Panc1 (cell line): ENCODE data around the gene C1QTNF4. TPM values are rescaled to one million over a fixed set of nuclear protein-coding genes. Genes with fewer than 3 reads are reported as not detected.

Source experiments
- ATAC-seq: fragments of 200-7000 bp; cut with Tn5 transposase; 2 replicates; pipeline ENCODE4 v1.9.1; 2020; ENCODE audit warnings: mild to moderate bottlenecking, moderate library complexity
- BruUV-seq: library from RNA; stranded (reverse); fragments of 400-500 nt; replicated peaks from 2 replicates; lab custom pipeline; 2021; lab: Mats Ljungman, UMichigan
- CTCF ChIA-PET: fragments of 300-600 bp; sonication (Branson Sonifier 250); formaldehyde crosslinking; loops from one replicate; lab custom pipeline; 2022; ENCODE audit warnings: antibody characterized with exemption; lab: Charles Lee
- POLR2A ChIA-PET: fragments of 300-600 bp; sonication (Branson Sonifier 250); formaldehyde crosslinking; loops from one replicate; lab custom pipeline; 2022; ENCODE audit warnings: antibody characterized with exemption; lab: Charles Lee
- DNase-seq: peaks from one replicate; pipeline ENCODE4 v3.0.0-alpha.2; 2010; ENCODE audit warnings: low read depth, low spot score
- H3K27ac ChIP-seq: 2 replicates; pipeline ENCODE4 v1.5.1; 2011; ENCODE audit warnings: mild to moderate bottlenecking, low read length, inconsistent platforms
- H3K27me3 ChIP-seq: fragments of 200-500 bp; sonication (Bioruptor generic); 2 replicates; pipeline ENCODE4 v1.6.0; 2014; ENCODE audit warnings: low read length, inconsistent platforms; ENCODE audit not compliant: control insufficient read depth, insufficient read depth
- H3K36me3 ChIP-seq: fragments of 200-500 bp; sonication (Bioruptor generic); 2 replicates; pipeline ENCODE4 v1.5.1; 2014; ENCODE audit warnings: inconsistent platforms, mild to moderate bottlenecking, low read length, moderate library complexity; ENCODE audit not compliant: control insufficient read depth, insufficient read depth
- H3K4me1 ChIP-seq: 2 replicates; pipeline ENCODE4 v1.5.1; 2011; ENCODE audit warnings: inconsistent platforms, mild to moderate bottlenecking, low read length, moderate library complexity; ENCODE audit not compliant: control insufficient read depth, insufficient read depth
- H3K4me3 ChIP-seq, 2 experiments: 2 replicates each; pipeline ENCODE4 v1.5.1; 2011 to 2012; ENCODE audit warnings: low read depth in 2 of 2, low read length in 2 of 2, mild to moderate bottlenecking in 2 of 2, inconsistent platforms in 1 of 2, moderate library complexity in 1 of 2
- H3K9me3 ChIP-seq: fragments of 200-500 bp; sonication (Bioruptor generic); 2 replicates; pipeline ENCODE4 v1.5.1; 2014; ENCODE audit warnings: low read depth, mild to moderate bottlenecking, inconsistent platforms, low read length, moderate library complexity; ENCODE audit not compliant: control insufficient read depth, insufficient read depth
- CTCF ChIP-seq: fragments of 450-650 bp; IDR thresholded peaks from 2 replicates; pipeline ENCODE4 v1.5.1; 2017; ENCODE audit warnings: mild to moderate bottlenecking
- POLR2AphosphoS5 ChIP-seq: IDR thresholded peaks from 2 replicates; pipeline ENCODE4 v1.6.1; 2012; ENCODE audit warnings: mild to moderate bottlenecking, low read depth, low read length, moderate library complexity
- REST ChIP-seq, 2 experiments: IDR thresholded peaks; 2 replicates each; pipeline ENCODE4 v1.6.1; 2011 to 2012; ENCODE audit warnings: low read depth in 2 of 2, control low read depth in 1 of 2, low read length in 1 of 2, mild to moderate bottlenecking in 1 of 2, moderate library complexity in 1 of 2; ENCODE audit not compliant: insufficient read depth in 1 of 2
- SIN3A ChIP-seq: IDR thresholded peaks from 2 replicates; pipeline ENCODE4 v1.6.1; 2012; ENCODE audit warnings: low read depth, mild to moderate bottlenecking, low read length, moderate library complexity, borderline replicate concordance; ENCODE audit not compliant: insufficient read depth
- TCF7L2 ChIP-seq: IDR thresholded peaks from 2 replicates; pipeline ENCODE4 v1.6.1; 2011; ENCODE audit warnings: mild to moderate bottlenecking, low read depth, low read length, inconsistent platforms
- in situ Hi-C: cut with HindIII; loops from 2 replicates; pipeline ENCODE4 v1.10.0; 2016; ENCODE audit warnings: low sequenced_read_pairs, low pct_unique_long_range_greater_than_20kb
- intact Hi-C: fragments of 100-400 bp; cut with micrococcal nuclease; formaldehyde crosslinking; loops from one replicate; pipeline ENCODE4 v1.10.0; 2022; ENCODE audit not compliant: unreplicated experiment
- total RNA-seq: library from RNA; stranded (reverse); gene quantifications from one replicate; pipeline ENCODE4 v1.2.1, GENCODE V29; 2021; ENCODE audit not compliant: unreplicated experiment

C1QTNF4 gene
- total RNA-seq, 1 experiment from 2014 or later, result not detected

- DNase-seq, result no peak
- in situ Hi-C loops, result no loop called here
- Histone ChIP-seq H3K36me3 (peaks cover 15% of the 10 kb centered on the region), H3K9me3 (no peaks in the 10 kb centered on the region), H3K4me1 (peaks cover 19% of the 10 kb centered on the region), H3K27ac (peak overlapping the region; percentile 90), H3K27me3 (no peaks in the 10 kb centered on the region), H3K4me3 (peak overlapping the region; percentile 74 to 97)
- intact Hi-C loops, result no loop called here
- POLR2A ChIA-PET, result no interaction called here
- ATAC-seq, result peak; percentile 70
- no TSS peak for BruUV-seq
- TF ChIP-seq POLR2AphosphoS5, result no peak
- TF ChIP-seq TCF7L2, result no peak
- TF ChIP-seq CTCF, result no peak; the same call in 1 of the 2 replicates
- no peak; a peak in 1 of 4 replicates for TF ChIP-seq REST (IDR thresholded peaks at IDR 0.05; ENCODE audit: insufficient read depth in 1 of 2, low read depth in 2 of 2, low read length in 1 of 2)
- TF ChIP-seq SIN3A, result no peak
- CTCF ChIA-PET, result interaction anchor here (0.6 to 0.7 kb wide), 4 partner anchors 44 to 590 kb away, joined by 3 read pairs; no protein-coding TSS in a partner anchor
Observed at GRCh38 chr11:47553406-47553743, 40.8 kb downstream of the C1QTNF4 start.

GRCh38 chr11:47552566-47553405 lies 41.4 kb downstream of the C1QTNF4 start, which contains the start of gene CELF1:
TSS of gene CELF1 (minus strand) at chr11:47553132. CDS start at chr11:47499523, 53,609 bp downstream.
- H3K27me3 ChIP-seq, result no peaks in the 10 kb centered on the region
- H3K4me1 ChIP-seq, result peaks cover 19% of the 10 kb centered on the region
- peaks cover 15% of the 10 kb centered on the region for H3K36me3 ChIP-seq
- no TSS peak for BruUV-seq
- ChIA-PET POLR2A (interaction anchor here (0.6 to 0.7 kb wide), 2 partner anchors 60 to 72 kb away, joined by 6 to 7 read pairs; no protein-coding TSS in a partner anchor), CTCF (interaction anchor here (0.6 to 0.7 kb wide), 4 partner anchors 31 to 590 kb away, joined by 3 to 8 read pairs (median 3); no protein-coding TSS in a partner anchor)
- intact Hi-C loops, result no loop called here
- peak; percentile 41; the same call in 1 of the 2 replicates for TF ChIP-seq SIN3A
- TF ChIP-seq REST (IDR thresholded peaks at IDR 0.05; ENCODE audit: insufficient read depth in 1 of 2, low read depth in 2 of 2, low read length in 1 of 2), result peak in 1 of 2 experiments; percentile 43; a peak in 1 of 4 replicates
- no peak for TF ChIP-seq TCF7L2
- TF ChIP-seq CTCF, result peak; percentile 99
- TF ChIP-seq POLR2AphosphoS5, result peak; percentile 89
- in situ Hi-C loops, result no loop called here
- DNase-seq (peak; percentile 57), ATAC-seq (peak; percentile 94)
- no peaks in the 10 kb centered on the region for H3K9me3 ChIP-seq
- H3K27ac ChIP-seq, result peak within 1 kb of the TSS; percentile 98
- peak within 1 kb of the TSS; percentile 75 to 97 for H3K4me3 ChIP-seq
